H1 (cell line): Measurements from ENCODE around the gene BECN2. TPM values are rescaled to one million over a fixed set of nuclear protein-coding genes. Genes with fewer than 3 reads are reported as not detected.
A peak's percentile ranks its signal among the peaks of the same experiment; 100 is the strongest.
"Not testable (repeated sequence)": the region's sequence is repeated elsewhere in the genome, so short reads cannot be mapped to it uniquely, and the experiment has no call there.

Experiments used
- CTCF ChIA-PET: fragments of 300-600 bp; sonication (Branson Sonifier 250); formaldehyde crosslinking; loops from one replicate; lab custom pipeline; 2021; ENCODE audit not compliant: partially characterized antibody; lab: Charles Lee
- POLR2A ChIA-PET: fragments of 300-600 bp; sonication (Branson Sonifier 250); formaldehyde crosslinking; loops from one replicate; lab custom pipeline; 2021; ENCODE audit warnings: inconsistent platforms; ENCODE audit not compliant: partially characterized antibody; lab: Charles Lee
- DNase-seq, 2 experiments: peaks; one replicate each; pipeline versions ENCODE4 v3.0.0 to v3.0.0-alpha.2; 2010 to 2022; ENCODE audit warnings: low spot score in 2 of 2, low read depth in 1 of 2, mixed read lengths in 1 of 2
- FAIRE-seq: peaks from 2 replicates; lab custom pipeline; 2011; peaks lifted over from hg19 to GRCh38; lab: Jason Lieb, UNC
- H2AFZ ChIP-seq: 2 replicates; pipeline ENCODE4 v1.8.1; 2012; ENCODE audit warnings: low read length, inconsistent platforms
- H2AK5ac ChIP-seq: 2 replicates; pipeline ENCODE4 v1.6.1; 2013; ENCODE audit warnings: low read depth, low read length
- H2BK120ac ChIP-seq: replicated peaks from 2 replicates; pipeline ENCODE3; 2013; ENCODE audit warnings: low read depth, low read length, inconsistent platforms
- H2BK12ac ChIP-seq: 2 replicates; pipeline ENCODE4 v1.6.1; 2013; ENCODE audit warnings: low read depth, low read length
- H2BK15ac ChIP-seq: 2 replicates; pipeline ENCODE4 v1.6.1; 2013; ENCODE audit warnings: low read length
- H2BK20ac ChIP-seq: 2 replicates; pipeline ENCODE4 v1.6.1; 2013; ENCODE audit warnings: low read length
- H2BK5ac ChIP-seq: 2 replicates; pipeline ENCODE4 v1.6.1; 2013; ENCODE audit warnings: low read depth, low read length
- H3K14ac ChIP-seq: 2 replicates; pipeline ENCODE4 v1.6.1; 2013; ENCODE audit warnings: inconsistent platforms; ENCODE audit not compliant: insufficient read length
- H3K18ac ChIP-seq: 2 replicates; pipeline ENCODE4 v1.6.1; 2013; ENCODE audit warnings: low read length; ENCODE audit errors: extremely low read depth
- H3K23ac ChIP-seq: 2 replicates; pipeline ENCODE4 v1.6.1; 2013; ENCODE audit warnings: inconsistent platforms; ENCODE audit not compliant: insufficient read length
- H3K23me2 ChIP-seq: 2 replicates; pipeline ENCODE4 v1.6.1; 2013; ENCODE audit warnings: low read depth, low read length
- H3K27ac ChIP-seq: 2 replicates; pipeline ENCODE4 v1.6.1; 2011; ENCODE audit warnings: low read depth, low read length, inconsistent platforms
- H3K27me3 ChIP-seq, 4 experiments: replicated peaks in 1 of 4; 1 replicate in 1 of 4; 2 replicates in 3 of 4; pipeline versions ENCODE4 v1.6.1 to v1.8.1; 2011 to 2013; ENCODE audit warnings: low read length in 3 of 4, mild to moderate bottlenecking in 3 of 4, inconsistent platforms in 2 of 4, mixed read lengths in 2 of 4, moderate library complexity in 1 of 4; ENCODE audit not compliant: control insufficient read depth in 3 of 4, insufficient read depth in 3 of 4; ENCODE audit errors: extremely low read depth in 1 of 4
- H3K36me3 ChIP-seq, 4 experiments: 2 replicates each; pipeline versions ENCODE4 v1.6.1 to v1.8.1; 2011 to 2013; ENCODE audit warnings: mild to moderate bottlenecking in 4 of 4, low read length in 3 of 4, moderate library complexity in 2 of 4, control low read depth in 1 of 4, inconsistent platforms in 1 of 4; ENCODE audit not compliant: insufficient read depth in 4 of 4, control insufficient read depth in 2 of 4
- H3K4ac ChIP-seq: replicated peaks from 2 replicates; pipeline ENCODE3; 2013; ENCODE audit warnings: low read length, low read depth, mixed read lengths, inconsistent platforms; ENCODE audit not compliant: insufficient read length
- H3K4me1 ChIP-seq, 4 experiments: replicated peaks in 1 of 4; 1 replicate in 1 of 4; 2 replicates in 3 of 4; pipeline versions ENCODE4 v1.6.1 to v1.8.1; 2011 to 2013; ENCODE audit warnings: low read length in 3 of 4, inconsistent platforms in 2 of 4, mixed read lengths in 1 of 4; ENCODE audit not compliant: insufficient read depth in 4 of 4, control insufficient read depth in 3 of 4
- H3K4me2 ChIP-seq, 2 experiments: 2 replicates each; pipeline versions ENCODE4 v1.6.1 to v1.8.1; 2011 to 2013; ENCODE audit warnings: low read depth in 2 of 2, low read length in 2 of 2, control low read depth in 1 of 2, inconsistent platforms in 1 of 2, mild to moderate bottlenecking in 1 of 2; ENCODE audit not compliant: insufficient read depth in 1 of 2
- H3K4me3 ChIP-seq, 4 experiments: fragments of 200-600, 300-600 bp in 1 of 4; sonication (generic), shearing (Covaris generic), sonication (Bioruptor Twin) in 1 of 4; 2 replicates each; pipeline versions ENCODE4 v1.5.1 to v1.8.1; 2011 to 2016; ENCODE audit warnings: low read length in 4 of 4, low read depth in 3 of 4, control low read depth in 2 of 4, inconsistent platforms in 2 of 4, mild to moderate bottlenecking in 2 of 4, mixed read lengths in 1 of 4, moderate library complexity in 1 of 4; ENCODE audit not compliant: insufficient read depth in 2 of 4; ENCODE audit errors: extremely low read depth in 1 of 4
- H3K56ac ChIP-seq: replicated peaks from 2 replicates; pipeline ENCODE3; 2013; ENCODE audit warnings: low read depth, mild to moderate bottlenecking, mixed read lengths, low read length, inconsistent platforms; ENCODE audit not compliant: insufficient read length
- H3K79me1 ChIP-seq: 2 replicates; pipeline ENCODE4 v1.6.1; 2013; ENCODE audit warnings: low read depth, low read length, control low read depth
- H3K79me2 ChIP-seq, 2 experiments: 2 replicates each; pipeline versions ENCODE4 v1.6.1 to v1.8.1; 2012 to 2013; ENCODE audit warnings: low read length in 2 of 2, mild to moderate bottlenecking in 2 of 2, inconsistent platforms in 1 of 2; ENCODE audit not compliant: insufficient read depth in 2 of 2, control insufficient read depth in 1 of 2
- H3K9ac ChIP-seq, 4 experiments: replicated peaks in 1 of 4; 1 replicate in 1 of 4; 2 replicates in 3 of 4; pipeline versions ENCODE4 v1.6.1 to v1.8.1; 2011 to 2013; ENCODE audit warnings: low read depth in 3 of 4, low read length in 3 of 4, control low read depth in 2 of 4, mild to moderate bottlenecking in 2 of 4, moderate library complexity in 2 of 4, inconsistent platforms in 1 of 4; ENCODE audit errors: extremely low read depth in 1 of 4
- H3K9me3 ChIP-seq, 2 experiments: 2 replicates each; pipeline versions ENCODE4 v1.6.1 to v1.8.1; 2012 to 2013; ENCODE audit warnings: mild to moderate bottlenecking in 2 of 2, moderate library complexity in 2 of 2, control low read depth in 1 of 2, inconsistent platforms in 1 of 2, low read depth in 1 of 2, low read length in 1 of 2, mixed read lengths in 1 of 2; ENCODE audit not compliant: insufficient read depth in 2 of 2
- H4K20me1 ChIP-seq, 2 experiments: replicated peaks in 1 of 2; 2 replicates each; pipeline versions ENCODE3 to v1.8.1; 2011 to 2013; ENCODE audit warnings: inconsistent platforms in 2 of 2, low read length in 2 of 2, mild to moderate bottlenecking in 1 of 2; ENCODE audit not compliant: insufficient read depth in 2 of 2, control insufficient read depth in 1 of 2
- H4K5ac ChIP-seq: 2 replicates; pipeline ENCODE4 v1.6.1; 2013; ENCODE audit warnings: low read length, low read depth, mixed read lengths, inconsistent platforms; ENCODE audit not compliant: insufficient read length
- H4K8ac ChIP-seq: 2 replicates; pipeline ENCODE4 v1.8.0; 2013; ENCODE audit warnings: mild to moderate bottlenecking, moderate library complexity, low read length, inconsistent platforms; ENCODE audit not compliant: insufficient read depth; ENCODE audit errors: extremely low read depth
- H4K91ac ChIP-seq: replicated peaks from 2 replicates; pipeline ENCODE3; 2013; ENCODE audit warnings: low read length, mixed read lengths, inconsistent platforms; ENCODE audit not compliant: insufficient read length
- WGBS, 2 experiments: shearing (Covaris generic) in 1 of 2; methylation state at CpG; one replicate each; pipeline versions ENCODE4 v1.1.6 to v1.1.7; 2013 to 2015; ENCODE audit warnings: low lambda C conversion rate in 2 of 2, mixed read lengths in 2 of 2, inconsistent platforms in 1 of 2, low coverage in 1 of 2, missing lambda C conversion rate in 1 of 2; ENCODE audit not compliant: insufficient replicate concordance in 2 of 2, insufficient coverage in 1 of 2, insufficient read length in 1 of 2; ENCODE audit errors: extremely low coverage in 1 of 2, missing lambda C conversion rate in 1 of 2; 5-methylcytosine and 5-hydroxymethylcytosine counted together
- polyA plus RNA-seq, 7 experiments: library from polyadenylated mRNA; depleted of rRNA in 3 of 7; stranded (reverse) in 5 of 7; unstranded in 2 of 7; fragments of >200 nt in 5 of 7; fragments of 200-250 nt in 2 of 7; gene quantifications; 1 replicate in 5 of 7; 2 replicates in 1 of 7; 4 replicates in 1 of 7; pipeline versions ENCODE4 v1.2.1 to v1.2.3, GENCODE V29; 2011 to 2013; ENCODE audit warnings: missing spikeins in 2 of 7, mixed read lengths in 2 of 7
- total RNA-seq: library from RNA; stranded (reverse); fragmentation: NEBNext Ultra II Directional; extraction: Animal tissue kit (Norgen Biotek cat#: 25700); gene quantifications from 2 replicates; pipeline ENCODE4 v1.2.1, GENCODE V29; 2021

The BECN2 gene
- total and polyA plus RNA-seq, 2 of the 8 experiments (the other 6 are each of a cell fraction or from before 2014, with no cell fraction given), result not detected

DNA sequence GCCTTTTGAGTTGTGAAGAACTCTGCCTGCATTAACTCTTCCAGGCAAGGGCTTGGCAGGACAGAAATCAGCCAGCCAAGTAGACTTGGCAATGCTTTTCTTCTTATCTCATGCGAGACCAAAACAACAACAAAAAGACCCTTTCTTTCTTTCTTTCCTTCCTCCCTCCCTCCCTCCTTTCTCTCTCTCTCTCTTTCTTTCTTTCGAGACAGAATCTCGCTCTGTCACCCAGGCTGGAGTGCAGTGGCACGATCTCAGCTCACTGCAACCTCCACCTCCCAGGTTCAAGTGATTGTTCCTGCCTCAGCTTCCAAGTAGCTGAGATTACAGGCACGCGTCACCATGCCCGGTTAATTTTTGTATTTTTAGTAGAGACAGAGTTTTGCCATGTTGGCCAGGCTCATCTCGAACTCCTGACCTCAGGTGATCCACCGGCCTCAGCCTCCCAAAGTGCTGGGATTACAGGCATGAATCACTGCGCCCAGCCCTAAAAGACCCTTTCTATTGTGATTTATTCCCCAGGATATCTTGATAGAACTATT, 30.9 kb downstream of the BECN2 start:
- H3K56ac ChIP-seq, H3K9ac ChIP-seq, H3K23ac ChIP-seq, H2BK12ac ChIP-seq, H3K4me2 ChIP-seq, H3K27me3 ChIP-seq, H3K79me1 ChIP-seq, H3K27ac ChIP-seq, H3K4me1 ChIP-seq, H2BK15ac ChIP-seq, H4K5ac ChIP-seq, H3K79me2 ChIP-seq, H3K4me3 ChIP-seq, DNase-seq, H3K36me3 ChIP-seq, H3K9me3 ChIP-seq, H2AK5ac ChIP-seq, H3K18ac ChIP-seq, H2BK120ac ChIP-seq, H3K14ac ChIP-seq, H3K23me2 ChIP-seq, H3K4ac ChIP-seq, H4K20me1 ChIP-seq, H2BK20ac ChIP-seq, H4K91ac ChIP-seq, FAIRE-seq, H2BK5ac ChIP-seq, H4K8ac ChIP-seq, POLR2A ChIA-PET: not testable (repeated sequence)
- WGBS, 2 experiments, result 85% methylated on average over 10 of the region's 10 CpGs; no CpG with 5 or more reads in 1 of the 2 experiments
- CTCF ChIA-PET, result interaction anchor here (1.0 to 5.9 kb wide), 3 partner anchors 10 to 94 kb away, joined by 3 to 71 read pairs (median 71); partner anchors contain the start of gene MAP1LC3C
- H2AFZ ChIP-seq, result peak overlapping the region; percentile 85; the same call in 1 of the 2 replicates
